Activated T-cell treated with anti-CD3 and anti-CD28 coated beads, Interleukin-2, amount 50 U/mL, for 72 hours (primary cell): Measurements from ENCODE around the gene ANO10. TPM values are rescaled to one million over a fixed set of nuclear protein-coding genes. Genes with fewer than 3 reads are reported as not detected.

Experiments used
- ATAC-seq, 2 donors: fragments of 150-1000 bp; cut with Tn5 transposase; replicated peaks in 1 of 2; 2 replicates each; pipeline ENCODE4 v1.10.0; 2021; ENCODE audit warnings: moderate library complexity in 2 of 2, mild to moderate bottlenecking in 1 of 2
- DNase-seq, 2 donors: peaks; one replicate each; pipeline ENCODE4 v3.0.0; 2021 to 2022; ENCODE audit warnings: mixed read lengths in 1 of 2
- H3K27ac Mint-ChIP-seq: one replicate; pipeline ENCODE4 v1.8.0; 2022; ENCODE audit warnings: mild to moderate bottlenecking, moderate library complexity, mixed read lengths
- H3K27me3 Mint-ChIP-seq: one replicate; pipeline ENCODE4 v1.8.0; 2022; ENCODE audit warnings: low read depth, mixed read lengths
- H3K36me3 Mint-ChIP-seq, 2 donors: one replicate each; pipeline ENCODE4 v1.8.0; 2022; ENCODE audit warnings: mixed read lengths in 2 of 2, mild to moderate bottlenecking in 1 of 2; ENCODE audit not compliant: insufficient read depth in 2 of 2
- H3K4me1 Mint-ChIP-seq: one replicate; pipeline ENCODE4 v1.8.0; 2022; ENCODE audit warnings: low read depth, mixed read lengths
- H3K4me3 Mint-ChIP-seq, 2 donors: one replicate each; pipeline ENCODE4 v1.8.0; 2022; ENCODE audit warnings: mild to moderate bottlenecking in 2 of 2, mixed read lengths in 2 of 2, moderate library complexity in 2 of 2
- H3K9me3 Mint-ChIP-seq, 2 donors: one replicate each; pipeline ENCODE4 v1.8.0; 2022; ENCODE audit warnings: mixed read lengths in 2 of 2
- total RNA-seq, 2 donors: library from RNA; stranded (reverse); gene quantifications; one replicate each; pipeline ENCODE4 v1.2.3, GENCODE V29; 2022

Gene ANO10
- total RNA-seq, 2 donors from 2014 or later: 10.7 to 11.8 TPM

GRCh38 chr3:43434431-43434830, 187.4 kb downstream of the ANO10 start:
- peaks cover 0 to 4% of the 10 kb centered on the region in 2 donors for H3K9me3 Mint-ChIP-seq
- no peak overlapping the region for H3K4me3 Mint-ChIP-seq
- H3K4me1 Mint-ChIP-seq: no peaks in the 10 kb centered on the region
- no peak for ATAC-seq
- H3K36me3 Mint-ChIP-seq: peaks cover 3 to 8% of the 10 kb centered on the region in 2 donors
- no peak for DNase-seq
- no peak overlapping the region for H3K27ac Mint-ChIP-seq
- no peaks in the 10 kb centered on the region for H3K27me3 Mint-ChIP-seq

GRCh38 chr3:43432462-43432861, 189.3 kb downstream of the ANO10 start:
- no peaks in the 10 kb centered on the region for H3K4me1 Mint-ChIP-seq
- ATAC-seq (no peak), DNase-seq (no peak)
- H3K27me3 Mint-ChIP-seq: no peaks in the 10 kb centered on the region
- H3K36me3 Mint-ChIP-seq: peaks cover 0 to 2% of the 10 kb centered on the region in 2 donors
- H3K27ac Mint-ChIP-seq: no peak overlapping the region
- H3K4me3 Mint-ChIP-seq: no peak overlapping the region
- H3K9me3 Mint-ChIP-seq: no peaks in the 10 kb centered on the region

GRCh38 chr3:43426388-43426787, 195.4 kb downstream of the ANO10 start:
- DNase-seq (no peak), ATAC-seq (no peak)
- Mint-ChIP-seq H3K4me3 (no peak overlapping the region), H3K27me3 (no peaks in the 10 kb centered on the region), H3K4me1 (no peaks in the 10 kb centered on the region), H3K36me3 (peaks cover 2% of the 10 kb centered on the region in 2 donors), H3K9me3 (peaks cover 0 to 2% of the 10 kb centered on the region in 2 donors), H3K27ac (no peak overlapping the region)

- no peak for ATAC-seq
- no peak overlapping the region for H3K4me3 Mint-ChIP-seq
- DNase-seq: no peak
Measured at GRCh38 chr3:43425829-43426228, 196.0 kb downstream of the ANO10 start.

GRCh38 chr3:43423639-43424038, 198.2 kb downstream of the ANO10 start:
- Mint-ChIP-seq H3K4me1 (no peaks in the 10 kb centered on the region), H3K9me3 (peaks cover 0 to 2% of the 10 kb centered on the region in 2 donors), H3K27ac (no peak overlapping the region), H3K27me3 (no peaks in the 10 kb centered on the region), H3K36me3 (peaks cover 0 to 2% of the 10 kb centered on the region in 2 donors), H3K4me3 (no peak overlapping the region)
- no peak for DNase-seq
- ATAC-seq: no peak

More at GRCh38 chr3:43425829-43426228, 196.0 kb downstream of the ANO10 start:
- Mint-ChIP-seq H3K27ac (no peak overlapping the region), H3K27me3 (no peaks in the 10 kb centered on the region), H3K9me3 (peaks cover 0 to 2% of the 10 kb centered on the region in 2 donors), H3K36me3 (peaks cover 0 to 2% of the 10 kb centered on the region in 2 donors), H3K4me1 (no peaks in the 10 kb centered on the region)

- H3K27ac Mint-ChIP-seq: no peak overlapping the region
- no peak overlapping the region for H3K4me3 Mint-ChIP-seq
- H3K27me3 Mint-ChIP-seq: no peaks in the 10 kb centered on the region
- H3K4me1 Mint-ChIP-seq: no peaks in the 10 kb centered on the region
- H3K36me3 Mint-ChIP-seq: peaks cover 0 to 2% of the 10 kb centered on the region in 2 donors
- peaks cover 0 to 2% of the 10 kb centered on the region in 2 donors for H3K9me3 Mint-ChIP-seq
- ATAC-seq (no peak), DNase-seq (no peak)
Measured at GRCh38 chr3:43423142-43423541, 198.7 kb downstream of the ANO10 start.

- Mint-ChIP-seq H3K36me3 (no peaks in the 10 kb centered on the region), H3K27me3 (no peaks in the 10 kb centered on the region), H3K9me3 (no peaks in the 10 kb centered on the region), H3K27ac (no peak overlapping the region), H3K4me1 (no peaks in the 10 kb centered on the region), H3K4me3 (no peak overlapping the region)
- ATAC-seq (no peak), DNase-seq (no peak)
Measured at GRCh38 chr3:43418601-43419272, 203.1 kb downstream of the ANO10 start.

GRCh38 chr3:43417133-43417532, 204.7 kb downstream of the ANO10 start:
- no peaks in the 10 kb centered on the region for H3K27me3 Mint-ChIP-seq
- no peaks in the 10 kb centered on the region for H3K9me3 Mint-ChIP-seq
- DNase-seq (no peak), ATAC-seq (no peak)
- H3K4me1 Mint-ChIP-seq: peaks cover 6% of the 10 kb centered on the region
- no peak overlapping the region for H3K4me3 Mint-ChIP-seq
- no peak overlapping the region for H3K27ac Mint-ChIP-seq
- H3K36me3 Mint-ChIP-seq: no peaks in the 10 kb centered on the region

- ATAC-seq (no peak), DNase-seq (no peak)
- Mint-ChIP-seq H3K4me3 (no peak overlapping the region), H3K4me1 (peaks cover 6% of the 10 kb centered on the region), H3K36me3 (no peaks in the 10 kb centered on the region), H3K27me3 (no peaks in the 10 kb centered on the region), H3K27ac (no peak overlapping the region), H3K9me3 (no peaks in the 10 kb centered on the region)
Measured at GRCh38 chr3:43415088-43415487, 206.7 kb downstream of the ANO10 start.

- no peak for DNase-seq
- Mint-ChIP-seq H3K27me3 (no peaks in the 10 kb centered on the region), H3K27ac (peak overlapping the region; percentile 35), H3K9me3 (no peaks in the 10 kb centered on the region), H3K36me3 (no peaks in the 10 kb centered on the region), H3K4me1 (peaks cover 6% of the 10 kb centered on the region), H3K4me3 (no peak overlapping the region)
- ATAC-seq: no peak
Measured at GRCh38 chr3:43413676-43414368, 208.0 kb downstream of the ANO10 start.

- no peak for ATAC-seq
- Mint-ChIP-seq H3K27me3 (no peaks in the 10 kb centered on the region), H3K4me3 (no peak overlapping the region)
Measured at GRCh38 chr3:43411429-43411828, 210.4 kb downstream of the ANO10 start.

GRCh38 chr3:43410592-43410991, 211.2 kb downstream of the ANO10 start:
- peaks cover 12% of the 10 kb centered on the region for H3K4me1 Mint-ChIP-seq
- no peak for DNase-seq

More at GRCh38 chr3:43411429-43411828, 210.4 kb downstream of the ANO10 start:
- H3K36me3 Mint-ChIP-seq: no peaks in the 10 kb centered on the region
- no peak overlapping the region for H3K27ac Mint-ChIP-seq
- no peak for DNase-seq
- H3K9me3 Mint-ChIP-seq: no peaks in the 10 kb centered on the region
- peaks cover 6% of the 10 kb centered on the region for H3K4me1 Mint-ChIP-seq

GRCh38 chr3:43409506-43409905, 212.3 kb downstream of the ANO10 start:
- Mint-ChIP-seq H3K27me3 (no peaks in the 10 kb centered on the region), H3K4me3 (no peak overlapping the region), H3K27ac (no peak overlapping the region), H3K36me3 (no peaks in the 10 kb centered on the region), H3K4me1 (peaks cover 12% of the 10 kb centered on the region), H3K9me3 (no peaks in the 10 kb centered on the region)
- no peak for DNase-seq
- no peak for ATAC-seq

More at GRCh38 chr3:43410592-43410991, 211.2 kb downstream of the ANO10 start:
- Mint-ChIP-seq H3K27ac (no peak overlapping the region), H3K36me3 (no peaks in the 10 kb centered on the region), H3K4me3 (no peak overlapping the region), H3K9me3 (no peaks in the 10 kb centered on the region), H3K27me3 (no peaks in the 10 kb centered on the region)
- no peak for ATAC-seq
